ENCODE measurements around the gene ZFC3H1.
"Not testable (repeated sequence)": the region's sequence is repeated elsewhere in the genome, so short reads cannot be mapped to it uniquely, and the experiment has no call there.

ZFC3H1 gene

DNA sequence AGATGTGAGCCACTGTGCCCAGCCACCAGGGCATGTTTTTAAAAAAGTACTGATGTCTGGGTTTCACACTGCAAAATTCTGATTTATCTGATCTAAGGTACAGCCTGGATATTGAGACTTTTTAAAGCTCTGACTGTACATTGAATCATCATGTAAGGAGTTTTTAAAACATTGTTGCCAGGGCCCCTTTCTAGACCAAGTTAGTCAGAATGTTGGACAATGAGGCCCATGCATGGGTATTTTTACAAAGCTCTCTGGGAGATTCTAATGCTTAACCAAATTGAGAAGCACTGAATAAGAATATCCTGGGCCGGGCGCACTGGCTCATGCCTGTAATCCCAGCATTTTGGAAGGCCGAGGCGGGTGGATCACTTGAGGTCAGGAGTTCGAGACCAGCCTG is 38.9 kb upstream of the ZFC3H1 start:
- TF ChIP-seq, protein P1, sequence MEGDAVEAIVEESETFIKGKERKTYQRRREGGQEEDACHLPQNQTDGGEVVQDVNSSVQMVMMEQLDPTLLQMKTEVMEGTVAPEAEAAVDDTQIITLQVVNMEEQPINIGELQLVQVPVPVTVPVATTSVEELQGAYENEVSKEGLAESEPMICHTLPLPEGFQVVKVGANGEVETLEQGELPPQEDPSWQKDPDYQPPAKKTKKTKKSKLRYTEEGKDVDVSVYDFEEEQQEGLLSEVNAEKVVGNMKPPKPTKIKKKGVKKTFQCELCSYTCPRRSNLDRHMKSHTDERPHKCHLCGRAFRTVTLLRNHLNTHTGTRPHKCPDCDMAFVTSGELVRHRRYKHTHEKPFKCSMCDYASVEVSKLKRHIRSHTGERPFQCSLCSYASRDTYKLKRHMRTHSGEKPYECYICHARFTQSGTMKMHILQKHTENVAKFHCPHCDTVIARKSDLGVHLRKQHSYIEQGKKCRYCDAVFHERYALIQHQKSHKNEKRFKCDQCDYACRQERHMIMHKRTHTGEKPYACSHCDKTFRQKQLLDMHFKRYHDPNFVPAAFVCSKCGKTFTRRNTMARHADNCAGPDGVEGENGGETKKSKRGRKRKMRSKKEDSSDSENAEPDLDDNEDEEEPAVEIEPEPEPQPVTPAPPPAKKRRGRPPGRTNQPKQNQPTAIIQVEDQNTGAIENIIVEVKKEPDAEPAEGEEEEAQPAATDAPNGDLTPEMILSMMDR (IDR thresholded peaks at IDR 0.05; ENCODE audit: low read depth, low read length) = no peak
- DNase-seq (ENCODE audit: low read depth, low spot score) = no peak
- in situ Hi-C loops (cut with HindIII; ENCODE audit: low sequenced_read_pairs) = no loop called here
- no peak overlapping the region for H3K4me3 ChIP-seq (ENCODE audit: low read depth, low read length)

DNA sequence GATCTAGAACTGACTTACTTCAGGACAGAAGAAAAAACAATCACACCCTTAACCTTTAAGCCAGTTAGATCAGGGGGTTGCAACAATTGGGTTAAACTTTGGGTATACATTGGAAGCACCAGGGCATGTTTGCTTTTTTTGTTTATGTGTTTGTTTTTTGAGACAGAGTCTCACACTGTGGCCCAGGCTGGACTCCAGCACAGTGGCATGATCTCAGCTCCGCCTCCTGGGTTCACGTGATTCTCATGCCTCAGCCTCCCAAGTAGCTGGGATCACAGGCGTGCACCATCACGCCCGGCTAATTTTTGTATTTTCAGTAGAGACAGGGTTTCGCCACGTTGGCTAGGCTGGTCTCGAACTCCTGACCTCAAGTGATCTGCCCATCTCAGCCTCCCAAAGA is 38.5 kb upstream of the ZFC3H1 start:
- in situ Hi-C loops (cut with HindIII; ENCODE audit: low sequenced_read_pairs); DNase-seq (ENCODE audit: low read depth, low spot score); H3K4me3 ChIP-seq (ENCODE audit: low read depth, low read length): not testable (repeated sequence)

DNA sequence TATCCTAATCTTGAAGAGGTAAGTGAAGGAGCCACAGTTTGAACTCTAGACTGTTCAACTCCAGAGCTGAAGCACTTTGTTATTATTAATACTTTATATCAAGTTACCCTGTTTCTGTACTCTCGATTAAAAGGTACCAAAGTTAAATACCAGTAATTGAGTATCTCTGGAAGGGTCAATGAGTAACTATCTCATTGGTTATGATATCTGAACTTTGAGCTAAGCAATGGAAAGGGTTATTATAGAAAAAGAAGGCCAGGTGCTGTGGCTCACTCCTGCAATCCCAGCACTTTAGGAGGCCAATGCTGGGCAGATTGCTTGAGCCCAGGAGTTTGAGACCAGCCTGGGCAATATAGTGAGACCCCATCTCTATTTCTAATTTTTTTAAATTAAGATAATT is 32.1 kb upstream of the ZFC3H1 start:
- TF ChIP-seq, protein P1 (IDR thresholded peaks at IDR 0.05; ENCODE audit: low read depth, low read length) = no peak
- in situ Hi-C loops (cut with HindIII; ENCODE audit: low sequenced_read_pairs) = no loop called here

DNA sequence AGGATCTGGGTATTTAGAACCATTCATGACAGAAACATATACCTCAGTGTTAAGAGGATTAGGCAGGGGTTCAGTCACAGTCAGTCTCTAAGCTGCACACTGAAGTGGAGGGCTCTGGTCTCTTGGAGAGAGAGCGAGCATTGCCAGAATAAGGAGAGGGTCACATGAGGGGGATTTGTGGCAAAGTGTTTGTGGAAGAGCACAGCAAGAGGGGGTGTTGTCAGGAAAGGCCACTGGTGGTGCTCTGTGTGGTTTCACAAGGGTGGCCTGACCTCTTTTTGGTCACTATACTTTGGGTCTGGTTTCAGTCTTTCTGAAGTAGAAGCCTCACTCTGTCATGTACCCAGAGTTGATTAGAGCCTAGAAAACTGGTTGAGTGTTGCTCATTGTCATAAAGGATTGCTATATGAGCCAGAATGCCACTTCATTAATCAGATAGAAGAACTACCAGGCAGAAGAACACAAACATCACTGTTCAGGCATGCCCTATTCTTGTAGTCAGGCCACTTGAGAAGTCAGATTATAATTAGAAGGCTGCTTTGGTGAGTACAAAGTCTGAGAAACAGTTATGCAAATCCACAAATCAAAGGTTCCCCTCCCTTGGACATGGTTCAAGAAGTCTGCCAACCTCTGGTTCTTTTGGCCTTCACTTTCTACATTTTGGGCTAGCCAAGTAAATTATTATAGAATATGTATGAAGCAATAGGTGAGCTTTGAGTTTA is 30.6 kb upstream of the ZFC3H1 start:
- in situ Hi-C loops (cut with HindIII; ENCODE audit: low sequenced_read_pairs) = no loop called here
- TF ChIP-seq, protein P1 (IDR thresholded peaks at IDR 0.05; ENCODE audit: low read depth, low read length) = no peak
- DNase-seq (ENCODE audit: low read depth, low spot score) = no peak
- no peak overlapping the region for H3K4me3 ChIP-seq (ENCODE audit: low read depth, low read length)

More for the DNA sequence above, 32.1 kb upstream of the ZFC3H1 start:
- no peak for DNase-seq (ENCODE audit: low read depth, low spot score)
- H3K4me3 ChIP-seq (ENCODE audit: low read depth, low read length) = no peak overlapping the region

DNA sequence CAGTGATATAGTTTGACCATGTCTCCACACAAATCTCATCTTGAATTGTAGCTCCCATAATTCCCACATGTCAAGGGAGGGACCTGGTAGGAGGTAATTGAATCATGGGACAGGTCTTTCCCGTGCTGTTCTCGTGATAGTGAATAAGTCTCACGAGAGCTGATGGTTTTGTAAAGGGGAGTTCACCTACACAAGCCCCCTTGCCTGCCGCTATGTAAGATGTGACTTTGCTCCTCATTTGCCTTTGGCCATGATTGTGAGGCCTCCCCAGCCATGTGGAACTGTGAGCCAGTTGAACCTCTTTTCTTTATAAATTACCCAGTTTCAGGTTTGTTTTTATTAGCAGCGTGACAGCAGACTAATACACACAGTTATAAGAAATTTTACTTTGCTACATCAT is 30.0 kb upstream of the ZFC3H1 start:
- H3K4me3 ChIP-seq (ENCODE audit: low read depth, low read length); DNase-seq (ENCODE audit: low read depth, low spot score); in situ Hi-C loops (cut with HindIII; ENCODE audit: low sequenced_read_pairs): not testable (repeated sequence)

DNA sequence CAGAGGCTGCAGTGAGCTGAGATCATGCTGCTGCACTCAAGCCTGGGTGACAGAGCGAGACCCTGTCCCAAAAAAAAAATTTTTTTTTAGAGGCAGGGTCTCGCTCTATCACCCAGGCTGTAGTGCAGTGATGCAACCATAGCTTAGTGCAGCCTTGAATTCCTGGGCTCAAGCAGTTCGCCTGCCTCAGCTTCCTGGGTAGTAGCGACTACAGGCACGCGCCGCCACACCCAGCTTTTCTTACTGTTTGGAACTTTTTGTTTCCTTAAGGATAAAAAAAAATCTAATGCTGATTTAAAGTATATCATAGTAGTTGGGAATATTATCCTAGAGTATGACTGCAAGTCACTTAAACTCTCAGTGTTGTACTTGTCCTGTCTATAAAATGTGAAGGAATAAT is 29.5 kb upstream of the ZFC3H1 start:
- TF ChIP-seq, protein P1 (IDR thresholded peaks at IDR 0.05; ENCODE audit: low read depth, low read length) = no peak
- H3K4me3 ChIP-seq (ENCODE audit: low read depth, low read length) = no peak overlapping the region
- no peak for DNase-seq (ENCODE audit: low read depth, low spot score)
- in situ Hi-C loops (cut with HindIII; ENCODE audit: low sequenced_read_pairs) = no loop called here

DNA sequence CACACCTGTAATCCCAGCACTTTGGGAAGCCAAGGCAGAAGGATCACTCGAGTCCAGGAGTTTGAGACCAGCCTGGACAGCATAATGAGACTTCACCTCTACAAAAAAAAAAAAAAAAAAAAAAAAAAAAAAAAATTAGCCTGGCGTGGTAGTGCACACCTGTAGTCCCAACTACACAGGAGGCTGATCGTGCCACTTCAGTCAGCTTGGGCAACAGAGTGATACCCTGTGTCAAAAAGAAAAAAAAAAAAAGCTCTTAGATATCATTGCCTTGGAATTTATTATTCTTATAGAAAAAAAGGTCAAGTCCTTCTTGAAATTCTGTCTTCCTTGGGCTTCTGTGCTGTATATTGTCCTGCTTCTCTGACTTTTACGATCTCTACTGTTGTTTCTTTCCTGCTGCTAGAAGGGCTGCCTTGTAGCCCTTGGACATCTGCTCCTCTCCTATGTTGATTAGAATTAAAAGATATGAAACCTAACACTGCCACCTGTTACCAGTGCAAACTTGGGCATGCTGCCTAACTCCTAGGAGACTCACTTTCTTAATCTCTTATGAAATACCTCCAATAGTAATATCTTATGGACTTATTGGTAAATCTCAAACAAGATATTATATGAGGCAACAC is 28.0 kb upstream of the ZFC3H1 start:
- TF ChIP-seq, protein P1 (IDR thresholded peaks at IDR 0.05; ENCODE audit: low read depth, low read length) = no peak
- in situ Hi-C loops (cut with HindIII; ENCODE audit: low sequenced_read_pairs) = no loop called here
- H3K4me3 ChIP-seq (ENCODE audit: low read depth, low read length) = no peak overlapping the region
- no peak for DNase-seq (ENCODE audit: low read depth, low spot score)
